Loucy (cell line): Measurements from ENCODE around the gene TSPAN17.

Source experiments
- H2AFZ ChIP-seq: fragments of 200-600 bp; sonication (generic); 2 replicates; pipeline ENCODE4 v1.6.0; 2016; ENCODE audit warnings: antibody characterized with exemption, mild to moderate bottlenecking, low read length, moderate library complexity
- H3F3A ChIP-seq: fragments of 200-600 bp; 2 replicates; pipeline ENCODE4 v1.6.0; 2016; ENCODE audit warnings: antibody characterized with exemption, low read depth, mild to moderate bottlenecking
- H3K27me3 ChIP-seq: fragments of 200-600 bp; sonication (generic); 2 replicates; pipeline ENCODE4 v1.6.1; 2014; ENCODE audit warnings: low read length, mild to moderate bottlenecking; ENCODE audit not compliant: insufficient read depth, poor library complexity, severe bottlenecking
- H3K36me3 ChIP-seq: fragments of 200-600 bp; sonication (generic); 2 replicates; pipeline ENCODE4 v1.6.1; 2016; ENCODE audit warnings: low read length; ENCODE audit not compliant: insufficient read depth
- H3K4me1 ChIP-seq: fragments of 200-600 bp; sonication (generic); 2 replicates; pipeline ENCODE4 v1.5.1; 2014; ENCODE audit warnings: low read length, mild to moderate bottlenecking; ENCODE audit not compliant: insufficient read depth, poor library complexity, severe bottlenecking
- H3K4me2 ChIP-seq: fragments of 200-600 bp; sonication (generic); 2 replicates; pipeline ENCODE4 v1.6.0; 2014; ENCODE audit warnings: antibody characterized with exemption, low read length, low read depth, mild to moderate bottlenecking; ENCODE audit not compliant: poor library complexity, severe bottlenecking
- H3K4me3 ChIP-seq: fragments of 200-600 bp; sonication (generic); 2 replicates; pipeline ENCODE4 v1.5.1; 2014; ENCODE audit warnings: low read length, mild to moderate bottlenecking, mixed read lengths; ENCODE audit not compliant: poor library complexity, severe bottlenecking
- H3K79me2 ChIP-seq: fragments of 200-600 bp; sonication (generic); 2 replicates; pipeline ENCODE4 v1.6.1; 2014; ENCODE audit warnings: low read length; ENCODE audit not compliant: insufficient read depth
- H3K9ac ChIP-seq: fragments of 200-600 bp; sonication (generic); 2 replicates; pipeline ENCODE4 v1.6.0; 2014; ENCODE audit warnings: mild to moderate bottlenecking, low read depth, low read length, moderate library complexity; ENCODE audit not compliant: poor library complexity, severe bottlenecking
- H3K9me2 ChIP-seq: fragments of 200-600 bp; sonication (generic); replicated peaks from 2 replicates; pipeline ENCODE4 v1.6.1; 2016; ENCODE audit warnings: low read depth, low read length, mixed read lengths
- H3K9me3 ChIP-seq: fragments of 200-600 bp; sonication (generic); 2 replicates; pipeline ENCODE4 v1.6.1; 2014; ENCODE audit warnings: mild to moderate bottlenecking, antibody characterized with exemption, low read length, low read depth; ENCODE audit not compliant: insufficient read depth
- H4K20me1 ChIP-seq: fragments of 200-600 bp; sonication (generic); 2 replicates; pipeline ENCODE4 v1.6.0; 2014; ENCODE audit warnings: antibody characterized with exemption, low read length, mild to moderate bottlenecking; ENCODE audit not compliant: insufficient read depth, poor library complexity, severe bottlenecking
- EZH2phosphoT487 ChIP-seq: fragments of 200-600 bp; IDR thresholded peaks from 2 replicates; pipeline ENCODE4 v1.6.1; 2018; ENCODE audit warnings: antibody characterized with exemption, mild to moderate bottlenecking, moderate library complexity, borderline replicate concordance
- TF ChIP-seq, protein P1 (sequence below): fragments of 200-600 bp; sonication (generic); conservative IDR thresholded peaks from 2 replicates; pipeline ENCODE4 v1.5.1; 2014; ENCODE audit warnings: mild to moderate bottlenecking, antibody characterized with exemption, low read length

Gene TSPAN17

DNA sequence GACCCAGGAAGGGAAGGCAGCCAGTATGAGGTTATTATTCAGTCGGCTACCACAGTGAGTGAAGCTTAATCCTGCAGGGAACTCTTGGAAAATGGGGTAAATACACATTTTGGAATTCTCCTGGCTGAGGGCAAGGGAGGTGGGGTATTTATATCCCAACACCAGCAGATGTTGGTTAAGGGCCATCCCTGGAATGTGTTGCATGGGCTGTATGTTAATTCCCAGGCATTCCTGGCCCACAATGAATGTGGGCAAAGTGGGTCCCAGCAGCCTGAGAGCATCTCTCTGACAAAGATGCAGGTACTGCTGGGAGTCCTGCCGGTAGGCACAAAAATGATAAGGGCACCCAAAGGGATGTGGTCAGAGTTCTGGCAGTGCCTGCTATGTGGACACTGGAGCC, 34.4 kb upstream of the TSPAN17 start:
- H3F3A ChIP-seq: no peaks in the 10 kb centered on the region
- no peaks in the 10 kb centered on the region for H3K9me3 ChIP-seq
- TF ChIP-seq, protein P1, sequence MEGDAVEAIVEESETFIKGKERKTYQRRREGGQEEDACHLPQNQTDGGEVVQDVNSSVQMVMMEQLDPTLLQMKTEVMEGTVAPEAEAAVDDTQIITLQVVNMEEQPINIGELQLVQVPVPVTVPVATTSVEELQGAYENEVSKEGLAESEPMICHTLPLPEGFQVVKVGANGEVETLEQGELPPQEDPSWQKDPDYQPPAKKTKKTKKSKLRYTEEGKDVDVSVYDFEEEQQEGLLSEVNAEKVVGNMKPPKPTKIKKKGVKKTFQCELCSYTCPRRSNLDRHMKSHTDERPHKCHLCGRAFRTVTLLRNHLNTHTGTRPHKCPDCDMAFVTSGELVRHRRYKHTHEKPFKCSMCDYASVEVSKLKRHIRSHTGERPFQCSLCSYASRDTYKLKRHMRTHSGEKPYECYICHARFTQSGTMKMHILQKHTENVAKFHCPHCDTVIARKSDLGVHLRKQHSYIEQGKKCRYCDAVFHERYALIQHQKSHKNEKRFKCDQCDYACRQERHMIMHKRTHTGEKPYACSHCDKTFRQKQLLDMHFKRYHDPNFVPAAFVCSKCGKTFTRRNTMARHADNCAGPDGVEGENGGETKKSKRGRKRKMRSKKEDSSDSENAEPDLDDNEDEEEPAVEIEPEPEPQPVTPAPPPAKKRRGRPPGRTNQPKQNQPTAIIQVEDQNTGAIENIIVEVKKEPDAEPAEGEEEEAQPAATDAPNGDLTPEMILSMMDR: no peak
- TF ChIP-seq EZH2phosphoT487: no peak
- H2AFZ ChIP-seq: no peak overlapping the region
- no peaks in the 10 kb centered on the region for H3K36me3 ChIP-seq
- no peak overlapping the region for H3K4me2 ChIP-seq
- no peaks in the 10 kb centered on the region for H3K4me1 ChIP-seq
- H3K9me2 ChIP-seq: no peaks in the 10 kb centered on the region
- H3K9ac ChIP-seq: no peak overlapping the region
- no peaks in the 10 kb centered on the region for H3K79me2 ChIP-seq
- H4K20me1 ChIP-seq: no peaks in the 10 kb centered on the region
- H3K4me3 ChIP-seq: no peak overlapping the region
- H3K27me3 ChIP-seq: no peaks in the 10 kb centered on the region

DNA sequence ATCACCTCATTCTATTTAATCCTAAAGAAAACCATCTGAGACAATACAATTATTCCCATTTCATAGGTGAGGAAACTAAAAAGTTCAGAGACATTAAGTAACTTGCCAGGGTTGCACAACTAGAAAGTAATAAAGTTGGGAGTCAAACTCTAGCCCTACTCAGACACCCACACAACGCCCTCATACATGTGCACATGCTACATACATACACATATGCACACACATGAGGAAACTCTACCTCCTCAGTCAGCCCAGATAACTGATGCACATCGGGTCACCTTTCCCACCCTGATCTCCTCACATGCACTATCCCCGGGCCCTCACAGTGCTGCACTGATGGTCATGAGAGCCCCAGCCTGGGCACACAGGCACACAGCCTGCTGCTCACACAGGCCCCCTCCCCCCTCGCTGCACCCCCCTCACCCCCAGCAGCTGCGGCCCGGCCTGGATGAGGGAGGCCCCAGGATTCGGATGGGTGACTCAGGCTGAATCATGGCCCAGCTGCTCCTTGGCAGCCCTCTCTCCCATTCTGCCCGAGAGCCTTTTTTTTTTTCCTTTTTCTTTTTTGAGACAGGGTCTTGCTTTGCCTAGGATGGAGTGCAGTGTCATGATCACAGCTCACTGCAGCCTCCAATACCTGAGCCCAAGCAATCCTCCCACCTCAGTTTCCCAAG, 32.3 kb upstream of the TSPAN17 start:
- Histone ChIP-seq H3K36me3 (no peaks in the 10 kb centered on the region), H3K4me2 (no peak overlapping the region), H3F3A (no peaks in the 10 kb centered on the region), H3K9ac (no peak overlapping the region), H3K79me2 (no peaks in the 10 kb centered on the region), H3K9me2 (no peaks in the 10 kb centered on the region), H3K9me3 (no peaks in the 10 kb centered on the region), H4K20me1 (no peaks in the 10 kb centered on the region), H2AFZ (no peak overlapping the region), H3K4me3 (no peak overlapping the region), H3K4me1 (no peaks in the 10 kb centered on the region), H3K27me3 (no peaks in the 10 kb centered on the region)
- TF ChIP-seq, protein P1: no peak
- no peak for TF ChIP-seq EZH2phosphoT487

DNA sequence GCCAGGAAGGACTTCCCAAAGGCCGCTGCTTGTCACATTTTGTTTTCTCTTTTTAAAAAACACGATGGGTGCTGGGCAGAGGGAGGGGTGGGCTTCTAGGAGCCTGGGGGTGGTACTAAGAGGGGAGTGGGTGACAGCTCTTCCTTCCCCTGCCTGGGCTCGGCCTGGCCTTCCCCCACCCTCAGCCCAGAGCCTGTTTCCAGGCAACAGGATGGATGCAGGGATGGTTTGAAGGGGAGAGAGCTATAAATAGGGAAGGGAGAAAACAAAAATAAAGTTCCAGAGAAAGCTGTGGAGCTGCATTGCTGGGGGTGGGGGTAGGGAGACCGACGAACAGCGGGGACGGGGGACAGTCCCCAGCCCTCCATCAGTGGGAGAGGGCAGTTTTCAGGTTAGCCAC, 30.8 kb upstream of the TSPAN17 start:
- Histone ChIP-seq H3K4me2 (no peak overlapping the region), H3K9ac (no peak overlapping the region), H3F3A (no peaks in the 10 kb centered on the region), H3K79me2 (no peaks in the 10 kb centered on the region), H3K4me3 (no peak overlapping the region), H3K36me3 (no peaks in the 10 kb centered on the region), H3K9me3 (no peaks in the 10 kb centered on the region), H2AFZ (no peak overlapping the region), H3K27me3 (no peaks in the 10 kb centered on the region), H3K9me2 (no peaks in the 10 kb centered on the region), H3K4me1 (no peaks in the 10 kb centered on the region), H4K20me1 (no peaks in the 10 kb centered on the region)
- TF ChIP-seq EZH2phosphoT487: no peak
- TF ChIP-seq, protein P1: no peak
